K562 (cell line): ENCODE results near the gene OSCP1.
A peak's percentile ranks its signal among the peaks of the same experiment; 100 is the strongest.

Experiments used
- AFF4 ChIP-seq: sonication (generic); formaldehyde crosslinking; IDR thresholded peaks from 2 replicates; pipeline ENCODE4 v1.8.0; 2023; ENCODE audit warnings: mild to moderate bottlenecking, missing genetic modification reagents
- BRD9 ChIP-seq: fragments of 450-650 bp; IDR thresholded peaks from 2 replicates; pipeline ENCODE4 v1.6.1; 2018; ENCODE audit warnings: low read depth; ENCODE audit not compliant: partially characterized antibody
- CBX2 ChIP-seq: fragments of 200-600 bp; sonication (generic); IDR thresholded peaks from one replicate; pipeline ENCODE4 v1.6.1; 2012; ENCODE audit warnings: mild to moderate bottlenecking, low read length, inconsistent platforms; ENCODE audit not compliant: insufficient read depth, poor library complexity, severe bottlenecking
- E4F1 ChIP-seq: fragments of 250-450 bp; sonication (Bioruptor Pico); IDR thresholded peaks from 2 replicates; pipeline ENCODE4 v1.5.0; 2021; ENCODE audit warnings: mild to moderate bottlenecking, borderline replicate concordance
- EP300 ChIP-seq: IDR thresholded peaks from 2 replicates; pipeline ENCODE4 v1.6.1; 2012; ENCODE audit warnings: low read length, improper control_type of control experiment
- FOXK1 ChIP-seq: sonication (generic); formaldehyde crosslinking; IDR thresholded peaks from 2 replicates; pipeline ENCODE4 v1.8.0; 2022; ENCODE audit warnings: missing genetic modification reagents, mild to moderate bottlenecking, borderline replicate concordance
- HDAC2 ChIP-seq: fragments of 450-650 bp; IDR thresholded peaks from 2 replicates; pipeline ENCODE4 v1.6.1; 2016; ENCODE audit warnings: mild to moderate bottlenecking
- POLR2A ChIP-seq: fragments of 450-650 bp; conservative IDR thresholded peaks from 2 replicates; pipeline ENCODE4 v1.6.1; 2016
- ZNF175 ChIP-seq: fragments of 200-800 bp; sonication (Bioruptor generic); IDR thresholded peaks from 2 replicates; pipeline ENCODE4 v1.6.1; 2016; ENCODE audit warnings: low read depth, mild to moderate bottlenecking, missing genetic modification characterization, missing compliant biosample characterization

- TF ChIP-seq BRD9 (peak; percentile 97), FOXK1 (CRISPR knock-in tag) (peak; percentile 49), E4F1 (CRISPR knock-in tag) (no peak), CBX2 (no peak), HDAC2 (peak; percentile 95), POLR2A (peak; percentile 97), AFF4 (CRISPR knock-in tag) (peak; percentile 99), EP300 (peak; percentile 98), ZNF175 (CRISPR knock-in tag) (peak; percentile 98)
These were observed 63.7 kb downstream of the OSCP1 start for GRCh38 chr1:36386265-36387140.
